HepG2 (cell line): ENCODE measurements around the gene MYL6B. TPM values are rescaled to one million over a fixed set of nuclear protein-coding genes. Genes with fewer than 3 reads are reported as not detected.

Experiments used
- AGO2 ChIP-seq: fragments of 200-400 bp; formaldehyde crosslinking; optimal IDR thresholded peaks from 2 replicates; pipeline ENCODE3; 2017; ENCODE audit warnings: mild to moderate bottlenecking, low read depth, low read length, moderate library complexity
- DMTF1 ChIP-seq: sonication (generic); formaldehyde crosslinking; IDR thresholded peaks from 2 replicates; pipeline ENCODE4 v1.4.0; 2020; ENCODE audit warnings: mild to moderate bottlenecking, missing genetic modification reagents
- EED ChIP-seq: sonication (generic); formaldehyde crosslinking; IDR thresholded peaks from 2 replicates; pipeline ENCODE4 v1.5.0; 2020; ENCODE audit warnings: mild to moderate bottlenecking, missing genetic modification reagents
- HMG20A ChIP-seq: IDR thresholded peaks from 2 replicates; pipeline ENCODE4 v1.6.1; 2016; ENCODE audit warnings: borderline replicate concordance
- HOXA3 ChIP-seq: sonication (generic); formaldehyde crosslinking; IDR thresholded peaks from 2 replicates; pipeline ENCODE4 v1.5.0; 2020; ENCODE audit warnings: missing genetic modification reagents
- HOXA7 ChIP-seq: sonication (generic); formaldehyde crosslinking; IDR thresholded peaks from 2 replicates; pipeline ENCODE4 v1.8.1; 2022; ENCODE audit warnings: mild to moderate bottlenecking, missing genetic modification reagents, moderate library complexity
- SATB2 ChIP-seq: sonication (generic); formaldehyde crosslinking; IDR thresholded peaks from 2 replicates; pipeline ENCODE4 v1.5.0; 2020; ENCODE audit warnings: missing genetic modification reagents
- ZBED4 ChIP-seq: sonication (generic); formaldehyde crosslinking; IDR thresholded peaks from 2 replicates; pipeline ENCODE4 v1.4.0; 2020; ENCODE audit warnings: missing genetic modification reagents, borderline replicate concordance
- ZHX2 ChIP-seq, 2 experiments: sonication (generic) in 1 of 2; formaldehyde crosslinking in 1 of 2; IDR thresholded peaks; 2 replicates each; pipeline versions ENCODE4 v1.6.1 to v1.9.0; 2014 to 2022; ENCODE audit warnings: antibody characterized with exemption in 1 of 2, borderline replicate concordance in 1 of 2, inconsistent platforms in 1 of 2, low read depth in 1 of 2, missing genetic modification reagents in 1 of 2
- ZNF274 ChIP-seq: sonication (generic); formaldehyde crosslinking; IDR thresholded peaks from 2 replicates; pipeline ENCODE4 v1.5.1; 2020; ENCODE audit warnings: mild to moderate bottlenecking, missing genetic modification reagents
- ZNF282 ChIP-seq: fragments of 450-650 bp; IDR thresholded peaks from 2 replicates; pipeline ENCODE4 v1.6.1; 2018; ENCODE audit not compliant: partially characterized antibody
- ZNF343 ChIP-seq: sonication (generic); formaldehyde crosslinking; IDR thresholded peaks from 2 replicates; pipeline ENCODE4 v1.4.0; 2020; ENCODE audit warnings: mild to moderate bottlenecking, missing genetic modification reagents
- ZNF350 ChIP-seq: sonication (generic); formaldehyde crosslinking; IDR thresholded peaks from 2 replicates; pipeline ENCODE4 v1.4.0; 2020; ENCODE audit warnings: mild to moderate bottlenecking, low read depth, missing genetic modification reagents, borderline replicate concordance
- ZNF570 ChIP-seq: sonication (generic); formaldehyde crosslinking; IDR thresholded peaks from 2 replicates; pipeline ENCODE4 v1.4.0; 2020; ENCODE audit warnings: mild to moderate bottlenecking, missing genetic modification reagents, borderline replicate concordance
- ZNF878 ChIP-seq: sonication (generic); formaldehyde crosslinking; IDR thresholded peaks from 2 replicates; pipeline ENCODE4 v1.8.1; 2023; ENCODE audit warnings: mild to moderate bottlenecking, missing genetic modification reagents, moderate library complexity
- polyA plus RNA-seq, 8 experiments: library from polyadenylated mRNA; depleted of rRNA in 3 of 8; stranded (reverse) in 7 of 8; unstranded in 1 of 8; fragments of >200 nt; fragmentation: Illumina TruSeq in 4 of 8; extraction: Trizol in 4 of 8; gene quantifications; 2 replicates each; pipeline versions ENCODE4 v1.2.1 to v1.2.3, GENCODE V29; 2011 to 2016; ENCODE audit warnings: low read depth in 4 of 8, missing spikeins in 1 of 8, mixed read lengths in 1 of 8; ENCODE audit not compliant: insufficient read depth in 1 of 8
- total RNA-seq, 5 experiments: library from RNA; depleted of rRNA; stranded (reverse); fragments of >200 nt; fragmentation: Illumina TruSeq; extraction: Trizol; gene quantifications; 2 replicates each; pipeline ENCODE4 v1.2.3, GENCODE V29; 2016; ENCODE audit warnings: low read depth in 1 of 5

The MYL6B gene
- total and polyA plus RNA-seq, 2 of the 13 experiments (the other 11 are each of a cell fraction or from before 2014, with no cell fraction given), result 75.7 to 88.7 TPM

GRCh38 chr12:56104109-56104814 lies 48.1 kb upstream of the MYL6B start, which contains the start of gene PA2G4 (continued):
- TF ChIP-seq ZNF282 (no peak), HMG20A (no peak; the same call in 1 of the 2 replicates), HOXA3 (CRISPR knock-in tag) (peak; percentile 84), SATB2 (CRISPR knock-in tag) (peak; percentile 24; the same call in 1 of the 2 replicates), ZNF878 (CRISPR knock-in tag) (peak; percentile 98), EED (peak; percentile 94), ZNF343 (peak; percentile 66; the same call in 1 of the 2 replicates), ZHX2 (IDR thresholded peaks at IDR 0.05; ENCODE audit: low read depth) (peak; percentile 76; the same call in 1 of the 2 replicates), ZHX2 (CRISPR knock-in tag; IDR thresholded peaks at IDR 0.05; ENCODE audit: borderline replicate concordance) (0 out of 2 replicates have a peak, but pooled peaks have one; percentile 1), DMTF1 (CRISPR knock-in tag) (peak; percentile 92), AGO2 (peak; percentile 100), HOXA7 (no peak), ZBED4 (CRISPR knock-in tag) (peak; percentile 61), ZNF274 (CRISPR knock-in tag) (peak; percentile 96), ZNF350 (CRISPR knock-in tag) (peak; percentile 99), ZNF570 (CRISPR knock-in tag) (no peak; the same call in 1 of the 2 replicates)
